ENCODE data around the gene LGR6. TPM values are rescaled to one million over a fixed set of nuclear protein-coding genes. Genes with fewer than 3 reads are reported as not detected.

The LGR6 gene
- total and polyA plus RNA-seq, 10 of the 15 experiments (the other 5 are each of a cell fraction or from before 2014, with no cell fraction given) = not detected

DNA sequence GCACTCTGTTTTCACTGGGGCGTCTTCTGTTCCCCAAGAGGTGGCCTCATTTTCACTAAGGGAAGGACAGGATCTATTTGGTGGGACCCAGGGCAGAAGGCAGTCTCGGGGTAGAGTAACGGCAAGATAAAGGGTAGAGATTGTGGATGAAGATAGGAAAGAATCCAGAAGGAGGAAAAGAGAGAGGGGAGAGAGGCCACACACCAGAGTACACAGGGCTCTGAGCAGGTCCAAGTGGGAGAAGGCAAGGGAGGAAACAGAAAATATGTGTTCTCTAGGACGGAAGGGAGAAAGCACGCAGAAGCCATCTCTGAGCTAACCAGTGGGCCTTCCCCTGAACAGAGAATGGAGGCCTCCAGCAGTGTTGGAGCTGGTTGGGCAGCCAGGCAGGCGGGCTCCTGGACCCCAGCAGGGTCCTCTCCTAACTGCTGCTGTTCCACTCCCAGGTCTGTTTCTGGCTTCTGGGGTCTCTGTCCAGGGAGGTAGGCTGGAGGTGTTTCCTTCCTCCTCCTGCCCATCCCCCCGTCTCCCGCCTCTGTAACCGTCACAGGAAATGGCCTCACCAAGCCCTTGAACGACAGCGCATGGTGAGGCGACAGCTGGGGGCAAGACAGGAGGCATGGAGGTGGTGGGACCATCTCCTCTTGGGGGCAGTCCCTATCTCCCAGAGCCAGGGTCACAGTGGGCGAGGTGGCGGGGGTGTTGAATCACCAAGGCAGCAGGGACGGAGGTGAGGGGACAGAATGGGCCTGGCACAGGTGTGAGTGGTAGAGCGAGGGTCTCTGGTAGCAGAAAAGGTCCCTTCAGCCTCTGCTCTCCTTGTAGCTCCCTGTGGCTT, 33.8 kb upstream of the LGR6 start:
- Histone ChIP-seq H3K79me2 (ENCODE audit: control insufficient read depth, insufficient read depth, low read length) (peaks cover 35% of the 10 kb centered on the region), H3K9me3 (replicated peaks; ENCODE audit: control insufficient read depth, insufficient read depth, low read length) (no peaks in the 10 kb centered on the region), H3K9ac (ENCODE audit: control insufficient read depth, insufficient read depth, low read length) (peak overlapping the region; percentile 100), H3K4me3 (peak overlapping the region; percentile 85), H3K4me2 (ENCODE audit: control insufficient read depth, insufficient read depth) (peak overlapping the region; percentile 100), H3K27ac (ENCODE audit: control insufficient read depth, insufficient read depth) (peak overlapping the region; percentile 97), H4K20me1 (ENCODE audit: control insufficient read depth, insufficient read depth) (no peaks in the 10 kb centered on the region), H3K36me3 (ENCODE audit: control insufficient read depth in 2 of 2, insufficient read depth in 2 of 2, low read length in 1 of 2) (peaks cover 8 to 10% of the 10 kb centered on the region in 2 experiments; a peak in 3 of 4 replicates), H3K27me3 (replicated peaks in 1 of 2; ENCODE audit: control insufficient read depth in 2 of 2, insufficient read depth in 2 of 2, low read length in 1 of 2) (no peaks in the 10 kb centered on the region), H3K4me1 (ENCODE audit: control insufficient read depth, insufficient read depth, low read length) (peaks cover 56% of the 10 kb centered on the region), H2AFZ (ENCODE audit: control insufficient read depth, low read depth, low read length) (peak overlapping the region; percentile 70)
- peak; percentile 86 for FAIRE-seq
- 1% methylated on average over 16 of the region's 16 CpGs for WGBS (ENCODE audit: insufficient coverage, insufficient replicate concordance, low lambda C conversion rate, missing lambda C conversion rate)
- BruUV-seq (replicated peaks) = no TSS peak
- no peak for DNase-seq (ENCODE audit: low read depth, low spot score)
- in situ Hi-C loops (cut with MboI) = no loop called here
- ChIA-PET RAD21 (ENCODE audit: unreplicated experiment) (interaction anchor here (0.6 to 2.6 kb wide), 10 partner anchors 16 to 170 kb away, joined by 3 to 11 read pairs (median 4); partner anchors contain the start of genes ARL8A, ELF3 and GPR37L1), SMC1A (ENCODE audit: uncharacterized antibody, unreplicated experiment) (interaction anchor here (0.7 to 2.4 kb wide), 7 partner anchors 12 to 149 kb away, joined by 3 to 11 read pairs (median 3); partner anchors contain the start of genes ARL8A, ELF3 and LGR6), CTCF (interaction anchor here (0.7 to 9.2 kb wide), 20 partner anchors 8 to 847 kb away, joined by 3 to 171 read pairs (median 4); partner anchors contain the start of genes LGR6, TMEM183A and UBE2T), POLR2A (interaction anchor here (0.6 to 3.0 kb wide), 7 partner anchors 12 to 149 kb away, joined by 3 to 15 read pairs (median 5); partner anchors contain the start of gene ELF3)
- ATAC-seq = peak; percentile 51
- intact Hi-C loops (cut with micrococcal nuclease; ENCODE audit: unreplicated experiment) = no loop called here
- TF ChIP-seq, protein P1, sequence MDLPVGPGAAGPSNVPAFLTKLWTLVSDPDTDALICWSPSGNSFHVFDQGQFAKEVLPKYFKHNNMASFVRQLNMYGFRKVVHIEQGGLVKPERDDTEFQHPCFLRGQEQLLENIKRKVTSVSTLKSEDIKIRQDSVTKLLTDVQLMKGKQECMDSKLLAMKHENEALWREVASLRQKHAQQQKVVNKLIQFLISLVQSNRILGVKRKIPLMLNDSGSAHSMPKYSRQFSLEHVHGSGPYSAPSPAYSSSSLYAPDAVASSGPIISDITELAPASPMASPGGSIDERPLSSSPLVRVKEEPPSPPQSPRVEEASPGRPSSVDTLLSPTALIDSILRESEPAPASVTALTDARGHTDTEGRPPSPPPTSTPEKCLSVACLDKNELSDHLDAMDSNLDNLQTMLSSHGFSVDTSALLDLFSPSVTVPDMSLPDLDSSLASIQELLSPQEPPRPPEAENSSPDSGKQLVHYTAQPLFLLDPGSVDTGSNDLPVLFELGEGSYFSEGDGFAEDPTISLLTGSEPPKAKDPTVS (IDR thresholded peaks at IDR 0.05; ENCODE audit: low read depth, low read length) = no peak
- peak; percentile 54; the same call in 1 of the 2 replicates for TF ChIP-seq EED (IDR thresholded peaks at IDR 0.05; ENCODE audit: low read depth)
- TF ChIP-seq EP300 (IDR thresholded peaks at IDR 0.05; ENCODE audit: borderline replicate concordance in 1 of 2, control insufficient read depth in 1 of 2, low read depth in 2 of 2, low read length in 2 of 2) = peak in 1 of 2 experiments; percentile 51; a peak in 3 of 4 replicates
- TF ChIP-seq HDGF (IDR thresholded peaks at IDR 0.05) = no peak; the same call in none of the 2 replicates
- TF ChIP-seq POU2F2 (IDR thresholded peaks at IDR 0.05; ENCODE audit: borderline replicate concordance, low read depth, low read length) = peak; percentile 74; the same call in 2 of the 3 replicates
- TF ChIP-seq EGR1 (IDR thresholded peaks at IDR 0.05; ENCODE audit: borderline replicate concordance in 1 of 2, low read depth in 2 of 2, low read length in 2 of 2) = peak in 1 of 2 experiments; percentile 45; a peak in 1 of 3 replicates
- no peak for TF ChIP-seq STAT3 (IDR thresholded peaks at IDR 0.05; ENCODE audit: low read depth, low read length)
- 0 out of 2 replicates have a peak, but pooled peaks have one; percentile 9 for TF ChIP-seq NR2F1 (conservative IDR thresholded peaks at IDR 0.05)
- TF ChIP-seq, protein P2, sequence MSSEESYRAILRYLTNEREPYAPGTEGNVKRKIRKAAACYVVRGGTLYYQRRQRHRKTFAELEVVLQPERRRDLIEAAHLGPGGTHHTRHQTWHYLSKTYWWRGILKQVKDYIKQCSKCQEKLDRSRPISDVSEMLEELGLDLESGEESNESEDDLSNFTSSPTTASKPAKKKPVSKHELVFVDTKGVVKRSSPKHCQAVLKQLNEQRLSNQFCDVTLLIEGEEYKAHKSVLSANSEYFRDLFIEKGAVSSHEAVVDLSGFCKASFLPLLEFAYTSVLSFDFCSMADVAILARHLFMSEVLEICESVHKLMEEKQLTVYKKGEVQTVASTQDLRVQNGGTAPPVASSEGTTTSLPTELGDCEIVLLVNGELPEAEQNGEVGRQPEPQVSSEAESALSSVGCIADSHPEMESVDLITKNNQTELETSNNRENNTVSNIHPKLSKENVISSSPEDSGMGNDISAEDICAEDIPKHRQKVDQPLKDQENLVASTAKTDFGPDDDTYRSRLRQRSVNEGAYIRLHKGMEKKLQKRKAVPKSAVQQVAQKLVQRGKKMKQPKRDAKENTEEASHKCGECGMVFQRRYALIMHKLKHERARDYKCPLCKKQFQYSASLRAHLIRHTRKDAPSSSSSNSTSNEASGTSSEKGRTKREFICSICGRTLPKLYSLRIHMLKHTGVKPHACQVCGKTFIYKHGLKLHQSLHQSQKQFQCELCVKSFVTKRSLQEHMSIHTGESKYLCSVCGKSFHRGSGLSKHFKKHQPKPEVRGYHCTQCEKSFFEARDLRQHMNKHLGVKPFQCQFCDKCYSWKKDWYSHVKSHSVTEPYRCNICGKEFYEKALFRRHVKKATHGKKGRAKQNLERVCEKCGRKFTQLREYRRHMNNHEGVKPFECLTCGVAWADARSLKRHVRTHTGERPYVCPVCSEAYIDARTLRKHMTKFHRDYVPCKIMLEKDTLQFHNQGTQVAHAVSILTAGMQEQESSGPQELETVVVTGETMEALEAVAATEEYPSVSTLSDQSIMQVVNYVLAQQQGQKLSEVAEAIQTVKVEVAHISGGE (CRISPR knock-in tag; IDR thresholded peaks at IDR 0.05) = no peak
- no peak for TF ChIP-seq FOS (IDR thresholded peaks at IDR 0.05; ENCODE audit: borderline replicate concordance, extremely low read depth, insufficient read length)
- peak; percentile 20 for TF ChIP-seq SMAD1 (IDR thresholded peaks at IDR 0.05; ENCODE audit: low read depth, partially characterized antibody)
- no peak for TF ChIP-seq SMC3 (IDR thresholded peaks at IDR 0.05; ENCODE audit: borderline replicate concordance, low read length)
- no peak for TF ChIP-seq GABPA (IDR thresholded peaks at IDR 0.05; ENCODE audit: low read depth)
- TF ChIP-seq JUND (IDR thresholded peaks at IDR 0.05; ENCODE audit: low read depth, low read length) = 0 out of 2 replicates have a peak, but pooled peaks have one; percentile 12
- peak; percentile 5 for TF ChIP-seq IKZF1 (conservative IDR thresholded peaks at IDR 0.05)
- TF ChIP-seq IRF4 (IDR thresholded peaks at IDR 0.05; ENCODE audit: low read depth, low read length) = no peak
